Peyer's patch (tissue), 4 donors: ENCODE data around the gene CAMK1.

Experiments used
- POLR2A ChIP-seq, 2 donors: fragments of 450-650 bp; IDR thresholded peaks; one replicate each; pipeline ENCODE4 v1.5.1; 2017; ENCODE audit warnings: antibody characterized with exemption in 2 of 2, mild to moderate bottlenecking in 2 of 2, moderate library complexity in 2 of 2
- TF ChIP-seq, protein P1 (sequence below), 6 experiments: fragments of 450-650 bp in 4 of 6; fragments of 200-600 bp in 2 of 6; sonication (generic) in 1 of 6; IDR thresholded peaks; one replicate each; pipeline ENCODE4 v1.5.1; 2017 to 2019; ENCODE audit warnings: antibody characterized with exemption in 6 of 6, mild to moderate bottlenecking in 3 of 6, moderate library complexity in 1 of 6

DNA sequence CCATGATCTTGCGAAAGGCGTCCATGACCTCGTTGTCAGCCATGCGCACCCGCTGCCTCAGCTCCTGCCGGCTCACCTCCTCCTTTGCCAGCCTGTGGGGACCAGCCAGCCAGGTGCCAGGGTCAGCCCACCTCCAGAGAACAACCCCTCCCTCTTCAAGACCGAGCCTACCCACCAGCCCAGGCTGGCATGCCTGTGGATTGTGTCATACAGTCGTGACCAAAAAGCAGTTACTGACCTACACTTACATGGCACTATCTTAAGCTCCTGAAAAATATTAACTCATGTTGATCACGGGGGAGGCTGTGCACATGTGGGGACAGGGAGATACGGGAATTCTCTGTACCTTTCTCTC, 10.7 kb upstream of the CAMK1 start:
- TF ChIP-seq POLR2A (IDR thresholded peaks at IDR 0.05), result no peak
- TF ChIP-seq, protein P1, sequence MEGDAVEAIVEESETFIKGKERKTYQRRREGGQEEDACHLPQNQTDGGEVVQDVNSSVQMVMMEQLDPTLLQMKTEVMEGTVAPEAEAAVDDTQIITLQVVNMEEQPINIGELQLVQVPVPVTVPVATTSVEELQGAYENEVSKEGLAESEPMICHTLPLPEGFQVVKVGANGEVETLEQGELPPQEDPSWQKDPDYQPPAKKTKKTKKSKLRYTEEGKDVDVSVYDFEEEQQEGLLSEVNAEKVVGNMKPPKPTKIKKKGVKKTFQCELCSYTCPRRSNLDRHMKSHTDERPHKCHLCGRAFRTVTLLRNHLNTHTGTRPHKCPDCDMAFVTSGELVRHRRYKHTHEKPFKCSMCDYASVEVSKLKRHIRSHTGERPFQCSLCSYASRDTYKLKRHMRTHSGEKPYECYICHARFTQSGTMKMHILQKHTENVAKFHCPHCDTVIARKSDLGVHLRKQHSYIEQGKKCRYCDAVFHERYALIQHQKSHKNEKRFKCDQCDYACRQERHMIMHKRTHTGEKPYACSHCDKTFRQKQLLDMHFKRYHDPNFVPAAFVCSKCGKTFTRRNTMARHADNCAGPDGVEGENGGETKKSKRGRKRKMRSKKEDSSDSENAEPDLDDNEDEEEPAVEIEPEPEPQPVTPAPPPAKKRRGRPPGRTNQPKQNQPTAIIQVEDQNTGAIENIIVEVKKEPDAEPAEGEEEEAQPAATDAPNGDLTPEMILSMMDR (IDR thresholded peaks at IDR 0.05), result no peak
